GM19438 (cell line): ENCODE results near the gene ELFN1.

Experiments used
- ATAC-seq: cut with Tn5 transposase; IDR thresholded peaks from one replicate; pipeline ENCODE4 v1.9.1; 2021; ENCODE audit warnings: low read depth; ENCODE audit not compliant: unreplicated experiment

Gene ELFN1

GRCh38 chr7:1738511-1738910 is 68.4 kb downstream of the ELFN1 start:
- no peak for ATAC-seq

- no peak for ATAC-seq
Observed at GRCh38 chr7:1738956-1739355, 68.9 kb downstream of the ELFN1 start.

- no peak for ATAC-seq
Observed at GRCh38 chr7:1739593-1739992, 69.5 kb downstream of the ELFN1 start.

- ATAC-seq: no peak
Observed at GRCh38 chr7:1740214-1740613, 70.1 kb downstream of the ELFN1 start.

GRCh38 chr7:1741246-1741645 is 71.2 kb downstream of the ELFN1 start:
- ATAC-seq: no peak

GRCh38 chr7:1741751-1742554 is 71.9 kb downstream of the ELFN1 start:
- no peak for ATAC-seq

GRCh38 chr7:1742555-1743303 is 72.7 kb downstream of the ELFN1 start:
- no peak for ATAC-seq

- no peak for ATAC-seq
Observed at GRCh38 chr7:1743481-1744230, 73.6 kb downstream of the ELFN1 start.

GRCh38 chr7:1744296-1745017 is 74.4 kb downstream of the ELFN1 start:
- ATAC-seq: no peak

- ATAC-seq: no peak
Observed at GRCh38 chr7:1745018-1745532, 75.0 kb downstream of the ELFN1 start.

GRCh38 chr7:1745576-1746490 is 75.8 kb downstream of the ELFN1 start:
- ATAC-seq: no peak

GRCh38 chr7:1746491-1746975 is 76.5 kb downstream of the ELFN1 start:
- ATAC-seq: no peak

- ATAC-seq: no peak
Observed at GRCh38 chr7:1747004-1747801, 77.1 kb downstream of the ELFN1 start.

- ATAC-seq: no peak
Observed at GRCh38 chr7:1748076-1748838, 78.2 kb downstream of the ELFN1 start.

- ATAC-seq: no peak
Observed at GRCh38 chr7:1748839-1749173, 78.7 kb downstream of the ELFN1 start.

GRCh38 chr7:1749351-1749863 is 79.3 kb downstream of the ELFN1 start:
- no peak for ATAC-seq

- no peak for ATAC-seq
Observed at GRCh38 chr7:1749864-1750466, 79.9 kb downstream of the ELFN1 start.
